Nephron progenitor cell (in vitro differentiated cells): ENCODE data around the gene DNAJC28.
"Not testable (repeated sequence)": the region's sequence is repeated elsewhere in the genome, so short reads cannot be mapped to it uniquely, and the experiment has no call there.

Source experiments
- DNase-seq: peaks from one replicate; pipeline ENCODE4 v3.0.0; 2021
- H3K27ac Mint-ChIP-seq: 2 replicates; pipeline ENCODE4 v1.8.0; 2021; ENCODE audit warnings: mild to moderate bottlenecking, moderate library complexity, mixed read lengths
- H3K27me3 Mint-ChIP-seq: 2 replicates; pipeline ENCODE4 v1.8.0; 2021; ENCODE audit warnings: mild to moderate bottlenecking, low read depth, mixed read lengths; ENCODE audit not compliant: poor library complexity
- H3K36me3 Mint-ChIP-seq: 2 replicates; pipeline ENCODE4 v1.8.0; 2021; ENCODE audit warnings: low read depth, mixed read lengths
- H3K4me1 Mint-ChIP-seq: 2 replicates; pipeline ENCODE4 v1.8.0; 2021; ENCODE audit warnings: mixed read lengths
- H3K4me3 Mint-ChIP-seq: 2 replicates; pipeline ENCODE4 v1.8.0; 2021; ENCODE audit warnings: mild to moderate bottlenecking, moderate library complexity, mixed read lengths
- H3K9me3 Mint-ChIP-seq: 2 replicates; pipeline ENCODE4 v1.8.0; 2021; ENCODE audit warnings: mild to moderate bottlenecking, moderate library complexity, mixed read lengths
- TF ChIP-seq, protein P1 (sequence below): fragments of 200-600 bp; sonication (generic); IDR thresholded peaks from 2 replicates; pipeline ENCODE4 v1.5.0; 2021; ENCODE audit warnings: antibody characterized with exemption

The DNAJC28 gene

DNA sequence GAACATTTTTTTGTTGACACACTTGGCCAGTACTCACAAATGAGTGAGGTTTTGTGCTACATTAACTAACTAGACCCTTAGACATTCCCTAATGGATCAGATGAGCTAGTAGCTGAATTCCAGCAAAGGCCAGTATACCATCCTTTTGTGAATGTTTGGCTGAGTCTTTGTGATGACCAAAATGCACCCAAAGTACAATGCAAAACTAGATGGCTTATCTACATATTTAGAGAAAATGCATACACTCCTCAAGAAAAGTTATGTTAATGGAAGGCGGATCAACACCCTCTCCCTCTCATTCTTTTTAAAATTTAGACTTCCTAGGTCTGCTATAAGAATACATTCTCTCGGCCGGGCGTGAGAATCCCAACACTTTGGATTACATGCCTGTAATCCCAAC, 20.1 kb upstream of the DNAJC28 start:
- no peak overlapping the region for H3K4me3 Mint-ChIP-seq
- peaks cover 7% of the 10 kb centered on the region for H3K9me3 Mint-ChIP-seq
- H3K4me1 Mint-ChIP-seq, result no peaks in the 10 kb centered on the region
- TF ChIP-seq, protein P1, sequence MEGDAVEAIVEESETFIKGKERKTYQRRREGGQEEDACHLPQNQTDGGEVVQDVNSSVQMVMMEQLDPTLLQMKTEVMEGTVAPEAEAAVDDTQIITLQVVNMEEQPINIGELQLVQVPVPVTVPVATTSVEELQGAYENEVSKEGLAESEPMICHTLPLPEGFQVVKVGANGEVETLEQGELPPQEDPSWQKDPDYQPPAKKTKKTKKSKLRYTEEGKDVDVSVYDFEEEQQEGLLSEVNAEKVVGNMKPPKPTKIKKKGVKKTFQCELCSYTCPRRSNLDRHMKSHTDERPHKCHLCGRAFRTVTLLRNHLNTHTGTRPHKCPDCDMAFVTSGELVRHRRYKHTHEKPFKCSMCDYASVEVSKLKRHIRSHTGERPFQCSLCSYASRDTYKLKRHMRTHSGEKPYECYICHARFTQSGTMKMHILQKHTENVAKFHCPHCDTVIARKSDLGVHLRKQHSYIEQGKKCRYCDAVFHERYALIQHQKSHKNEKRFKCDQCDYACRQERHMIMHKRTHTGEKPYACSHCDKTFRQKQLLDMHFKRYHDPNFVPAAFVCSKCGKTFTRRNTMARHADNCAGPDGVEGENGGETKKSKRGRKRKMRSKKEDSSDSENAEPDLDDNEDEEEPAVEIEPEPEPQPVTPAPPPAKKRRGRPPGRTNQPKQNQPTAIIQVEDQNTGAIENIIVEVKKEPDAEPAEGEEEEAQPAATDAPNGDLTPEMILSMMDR, result no peak
- DNase-seq, result no peak
- no peak overlapping the region for H3K27ac Mint-ChIP-seq
- peaks cover 84% of the 10 kb centered on the region for H3K36me3 Mint-ChIP-seq
- no peaks in the 10 kb centered on the region for H3K27me3 Mint-ChIP-seq

DNA sequence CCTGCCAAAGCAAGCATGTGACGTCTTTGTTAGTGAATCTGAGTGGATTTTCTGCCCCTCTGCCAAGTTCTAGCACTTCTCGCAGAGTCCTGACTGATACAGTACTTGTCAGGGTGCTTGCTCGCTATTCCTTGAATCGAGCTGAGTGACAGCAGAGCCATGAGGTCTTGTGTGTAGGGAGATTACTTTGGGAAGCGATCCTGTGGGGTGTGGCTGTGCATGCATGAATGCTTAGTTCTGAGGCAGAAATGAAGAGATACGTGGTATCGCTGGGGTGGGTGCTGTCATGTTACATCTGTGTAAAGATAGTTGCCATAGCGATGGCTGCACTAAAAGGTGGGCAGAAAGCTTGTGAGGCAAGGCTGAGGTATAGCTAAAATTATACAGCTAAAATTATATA, 19.3 kb upstream of the DNAJC28 start:
- H3K9me3 Mint-ChIP-seq, result peaks cover 9% of the 10 kb centered on the region
- DNase-seq, result no peak
- peaks cover 84% of the 10 kb centered on the region for H3K36me3 Mint-ChIP-seq
- H3K4me3 Mint-ChIP-seq, result no peak overlapping the region
- H3K27ac Mint-ChIP-seq, result no peak overlapping the region
- H3K4me1 Mint-ChIP-seq, result no peaks in the 10 kb centered on the region
- TF ChIP-seq, protein P1, result no peak
- no peaks in the 10 kb centered on the region for H3K27me3 Mint-ChIP-seq

DNA sequence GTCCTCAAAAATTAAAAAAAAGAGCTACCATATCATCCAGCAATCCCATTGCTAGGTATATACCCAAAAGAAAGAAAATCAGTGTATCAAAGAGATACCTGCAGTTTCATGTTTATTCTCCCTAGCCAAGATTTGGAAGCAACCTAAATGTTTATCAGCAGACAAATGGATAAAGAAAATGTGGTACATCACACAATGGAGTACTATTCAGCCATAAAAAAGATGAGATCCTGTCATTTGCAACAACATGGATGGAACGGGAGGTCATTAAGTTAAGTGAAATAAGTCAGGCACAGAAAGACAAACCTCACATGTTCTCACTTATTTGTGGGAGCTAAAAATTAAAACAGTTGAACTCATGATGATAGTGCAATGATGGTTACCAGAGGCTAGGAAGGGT, 15.5 kb upstream of the DNAJC28 start:
- not testable (repeated sequence) for DNase-seq, H3K4me3 Mint-ChIP-seq, H3K27me3 Mint-ChIP-seq, H3K9me3 Mint-ChIP-seq, H3K27ac Mint-ChIP-seq, H3K4me1 Mint-ChIP-seq
- H3K36me3 Mint-ChIP-seq, result peaks cover 91% of the 10 kb centered on the region

DNA sequence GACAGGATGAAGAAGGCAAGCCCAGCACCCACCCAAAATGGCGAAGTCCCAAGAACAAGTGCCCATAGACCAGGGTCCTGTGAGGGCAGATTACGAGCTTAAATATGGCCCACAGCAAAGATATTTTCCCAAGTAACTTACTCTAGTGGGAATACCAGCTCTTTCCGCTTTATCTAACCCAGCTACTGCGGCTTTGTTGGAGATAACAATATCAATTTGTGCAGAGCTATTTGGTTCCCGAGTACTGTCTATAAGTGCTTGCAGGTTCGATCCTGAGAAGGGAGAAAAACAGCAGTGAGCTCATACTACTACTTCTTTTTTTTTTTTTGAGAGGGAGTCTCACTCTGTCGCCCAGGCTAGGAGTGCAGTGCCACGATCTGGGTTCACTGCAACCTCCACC, 14.3 kb upstream of the DNAJC28 start:
- H3K36me3 Mint-ChIP-seq, result peaks cover 79% of the 10 kb centered on the region
- no peak overlapping the region for H3K27ac Mint-ChIP-seq
- H3K4me3 Mint-ChIP-seq, result no peak overlapping the region
- H3K4me1 Mint-ChIP-seq, result no peaks in the 10 kb centered on the region
- peaks cover 9% of the 10 kb centered on the region for H3K9me3 Mint-ChIP-seq
- TF ChIP-seq, protein P1, result no peak
- DNase-seq, result no peak
- H3K27me3 Mint-ChIP-seq, result no peaks in the 10 kb centered on the region

DNA sequence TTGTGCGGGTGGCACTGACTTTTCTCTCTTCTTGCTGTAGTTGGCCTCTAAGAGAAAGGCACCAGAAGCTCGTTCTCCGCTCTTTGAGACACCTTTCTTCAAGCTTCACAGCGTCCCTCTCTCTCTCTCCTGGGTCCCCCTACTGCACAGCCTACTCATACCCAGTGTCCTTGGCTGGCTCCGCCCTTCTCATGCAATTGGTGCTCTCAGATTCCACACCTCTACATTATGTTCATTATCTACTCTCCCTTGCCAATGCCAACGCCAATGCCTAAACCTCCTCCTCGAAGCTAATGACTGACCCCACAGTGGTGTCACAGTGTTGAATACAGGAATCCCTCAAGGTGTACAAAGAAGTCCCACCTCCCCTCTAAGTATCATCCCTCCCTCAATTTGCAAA, 4.8 kb upstream of the DNAJC28 start:
- H3K27me3 Mint-ChIP-seq, result peaks cover 10% of the 10 kb centered on the region
- H3K4me1 Mint-ChIP-seq, result peaks cover 8% of the 10 kb centered on the region
- DNase-seq, result no peak
- TF ChIP-seq, protein P1, result no peak
- H3K36me3 Mint-ChIP-seq, result no peaks in the 10 kb centered on the region
- no peaks in the 10 kb centered on the region for H3K9me3 Mint-ChIP-seq
- H3K27ac Mint-ChIP-seq, result no peak overlapping the region
- H3K4me3 Mint-ChIP-seq, result no peak overlapping the region

DNA sequence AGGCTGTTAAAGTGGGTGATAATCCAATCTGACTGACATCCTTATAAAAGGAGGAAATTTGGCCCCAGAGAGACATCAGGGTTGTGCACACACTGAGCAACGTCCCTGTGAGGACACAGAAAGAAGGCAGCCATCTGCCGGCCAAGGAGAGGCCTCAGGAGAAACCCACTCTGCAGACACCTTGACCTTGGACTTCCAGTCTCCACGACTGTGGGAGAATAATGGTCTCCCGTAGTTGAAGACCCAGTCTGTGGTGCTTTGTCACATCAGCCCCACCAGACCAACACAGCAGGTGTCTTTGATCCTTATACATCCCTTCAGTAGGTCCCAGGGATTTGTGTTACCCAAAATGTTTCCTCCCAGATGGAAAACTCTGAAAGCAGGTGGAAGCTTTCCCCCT, 4.2 kb upstream of the DNAJC28 start:
- no peaks in the 10 kb centered on the region for H3K36me3 Mint-ChIP-seq
- H3K27me3 Mint-ChIP-seq, result peaks cover 10% of the 10 kb centered on the region
- H3K4me3 Mint-ChIP-seq, result no peak overlapping the region
- H3K27ac Mint-ChIP-seq, result no peak overlapping the region
- TF ChIP-seq, protein P1, result no peak
- H3K9me3 Mint-ChIP-seq, result no peaks in the 10 kb centered on the region
- no peak for DNase-seq
- peaks cover 12% of the 10 kb centered on the region for H3K4me1 Mint-ChIP-seq
